Gastroesophageal sphincter (tissue), 4 donors: Measurements from ENCODE around the gene PDLIM5. TPM values are rescaled to one million over a fixed set of nuclear protein-coding genes. Genes with fewer than 3 reads are reported as not detected.

ENCODE experiments used
- ATAC-seq: fragments of 150-250 bp; one replicate; pipeline ENCODE4 v1.9.1; 2016; ENCODE audit warnings: mild to moderate bottlenecking, moderate library complexity
- H3K27ac ChIP-seq, 4 donors: fragments of 200-600 bp; sonication (generic) in 3 of 4; 1 replicate in 3 of 4; 2 replicates in 1 of 4; pipeline ENCODE4 v1.5.1; 2016 to 2019
- H3K27me3 ChIP-seq: fragments of 200-600 bp; sonication (generic); one replicate; pipeline ENCODE4 v1.5.1; 2019
- H3K36me3 ChIP-seq, 2 donors: fragments of 200-600 bp; sonication (generic); one replicate each; pipeline ENCODE4 v1.5.1; 2019; ENCODE audit warnings: control low read depth in 1 of 2
- H3K4me1 ChIP-seq, 3 donors: fragments of 200-600 bp; sonication (generic); 1 replicate in 2 of 3; 2 replicates in 1 of 3; pipeline ENCODE4 v1.5.1; 2016 to 2019; ENCODE audit warnings: control low read depth in 2 of 3
- H3K4me3 ChIP-seq, 2 donors: fragments of 200-600 bp; sonication (generic); one replicate each; pipeline ENCODE4 v1.5.1; 2019; ENCODE audit warnings: mild to moderate bottlenecking in 1 of 2, moderate library complexity in 1 of 2
- H3K9me3 ChIP-seq, 3 donors: fragments of 200-600 bp; sonication (generic); one replicate each; pipeline ENCODE4 v1.5.1; 2017 to 2019; ENCODE audit warnings: control low read depth in 2 of 3
- EP300 ChIP-seq: sonication (generic); formaldehyde crosslinking; IDR thresholded peaks from one replicate; pipeline ENCODE4 v1.6.1; 2017; ENCODE audit warnings: antibody characterized with exemption, mild to moderate bottlenecking
- POLR2A ChIP-seq, 2 donors: fragments of 450-650 bp; IDR thresholded peaks; one replicate each; pipeline ENCODE4 v1.6.1; 2017; ENCODE audit warnings: antibody characterized with exemption in 2 of 2, mild to moderate bottlenecking in 2 of 2, moderate library complexity in 1 of 2
- POLR2AphosphoS5 ChIP-seq: sonication (generic); formaldehyde crosslinking; IDR thresholded peaks from one replicate; pipeline ENCODE4 v1.6.1; 2017; ENCODE audit warnings: antibody characterized with exemption
- WGBS, 2 donors: methylation state at CpG; one replicate each; pipeline ENCODE4 v1.1.5; 2018; ENCODE audit warnings: low coverage in 1 of 2; 5-methylcytosine and 5-hydroxymethylcytosine counted together
- total RNA-seq, 4 donors: library from RNA; depleted of rRNA; stranded (reverse); fragments of >200 nt; gene quantifications; one replicate each; pipeline ENCODE4 v1.1.0, GENCODE V29; 2016
- TF ChIP-seq, protein P1 (sequence below), 4 experiments: fragments of 200-600 bp in 2 of 4; fragments of 450-650 bp in 2 of 4; sonication (generic) in 1 of 4; IDR thresholded peaks; one replicate each; pipeline ENCODE4 v1.5.1; 2017 to 2019; ENCODE audit warnings: antibody characterized with exemption in 4 of 4, mild to moderate bottlenecking in 2 of 4, moderate library complexity in 2 of 4

Gene PDLIM5
- total RNA-seq, 4 donors from 2014 or later = 100 to 223 (median 175) TPM

- Histone ChIP-seq H3K27me3 (no peaks in the 10 kb centered on the region), H3K9me3 (no peaks in the 10 kb centered on the region), H3K4me1 (peaks cover 5 to 42% (median 25%) of the 10 kb centered on the region in 3 donors), H3K36me3 (no peaks in the 10 kb centered on the region), H3K27ac (no peak overlapping the region), H3K4me3 (no peak overlapping the region)
- TF ChIP-seq, protein P1, sequence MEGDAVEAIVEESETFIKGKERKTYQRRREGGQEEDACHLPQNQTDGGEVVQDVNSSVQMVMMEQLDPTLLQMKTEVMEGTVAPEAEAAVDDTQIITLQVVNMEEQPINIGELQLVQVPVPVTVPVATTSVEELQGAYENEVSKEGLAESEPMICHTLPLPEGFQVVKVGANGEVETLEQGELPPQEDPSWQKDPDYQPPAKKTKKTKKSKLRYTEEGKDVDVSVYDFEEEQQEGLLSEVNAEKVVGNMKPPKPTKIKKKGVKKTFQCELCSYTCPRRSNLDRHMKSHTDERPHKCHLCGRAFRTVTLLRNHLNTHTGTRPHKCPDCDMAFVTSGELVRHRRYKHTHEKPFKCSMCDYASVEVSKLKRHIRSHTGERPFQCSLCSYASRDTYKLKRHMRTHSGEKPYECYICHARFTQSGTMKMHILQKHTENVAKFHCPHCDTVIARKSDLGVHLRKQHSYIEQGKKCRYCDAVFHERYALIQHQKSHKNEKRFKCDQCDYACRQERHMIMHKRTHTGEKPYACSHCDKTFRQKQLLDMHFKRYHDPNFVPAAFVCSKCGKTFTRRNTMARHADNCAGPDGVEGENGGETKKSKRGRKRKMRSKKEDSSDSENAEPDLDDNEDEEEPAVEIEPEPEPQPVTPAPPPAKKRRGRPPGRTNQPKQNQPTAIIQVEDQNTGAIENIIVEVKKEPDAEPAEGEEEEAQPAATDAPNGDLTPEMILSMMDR (IDR thresholded peaks at IDR 0.05) = no peak
- TF ChIP-seq EP300 (no peak), POLR2AphosphoS5 (no peak), POLR2A (IDR thresholded peaks at IDR 0.05) (no peak)
- WGBS, 2 donors = 77 to 80% methylated on average over 1 of the region's 1 CpG
- no peak for ATAC-seq
Observed at GRCh38 chr4:94558392-94558904, 106.7 kb downstream of the PDLIM5 start.

DNA sequence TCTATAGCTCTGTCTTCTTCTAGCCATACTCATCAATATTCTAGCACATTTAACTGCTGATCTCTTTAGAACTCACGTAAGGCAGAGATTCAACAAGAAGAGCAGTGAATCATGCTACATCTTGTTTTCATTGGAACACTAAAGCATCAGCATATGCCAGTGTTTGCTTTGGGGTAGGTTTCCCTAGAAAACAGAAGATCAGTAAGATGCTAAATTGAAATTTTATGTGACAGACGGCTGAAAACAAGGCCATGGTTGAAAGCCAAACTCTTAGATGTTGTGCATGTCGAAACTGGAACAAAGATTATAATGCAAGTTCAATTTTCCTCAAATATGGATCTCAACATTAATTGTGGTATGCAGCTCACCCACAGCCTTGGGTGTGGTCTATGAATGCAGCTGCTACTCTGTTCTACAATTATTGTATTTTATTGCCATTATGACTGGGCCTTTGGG lies 107.6 kb downstream of the PDLIM5 start:
- Histone ChIP-seq H3K27ac (no peak overlapping the region), H3K36me3 (no peaks in the 10 kb centered on the region), H3K4me1 (peaks cover 5 to 50% (median 25%) of the 10 kb centered on the region in 3 donors), H3K4me3 (no peak overlapping the region), H3K9me3 (no peaks in the 10 kb centered on the region), H3K27me3 (no peaks in the 10 kb centered on the region)
- WGBS, 2 donors = 58 to 69% methylated on average over 3 of the region's 3 CpGs
- TF ChIP-seq POLR2AphosphoS5 = no peak
- no peak for TF ChIP-seq POLR2A (IDR thresholded peaks at IDR 0.05)
- TF ChIP-seq, protein P1 (IDR thresholded peaks at IDR 0.05) = no peak
- TF ChIP-seq EP300 = no peak
- no peak for ATAC-seq

DNA sequence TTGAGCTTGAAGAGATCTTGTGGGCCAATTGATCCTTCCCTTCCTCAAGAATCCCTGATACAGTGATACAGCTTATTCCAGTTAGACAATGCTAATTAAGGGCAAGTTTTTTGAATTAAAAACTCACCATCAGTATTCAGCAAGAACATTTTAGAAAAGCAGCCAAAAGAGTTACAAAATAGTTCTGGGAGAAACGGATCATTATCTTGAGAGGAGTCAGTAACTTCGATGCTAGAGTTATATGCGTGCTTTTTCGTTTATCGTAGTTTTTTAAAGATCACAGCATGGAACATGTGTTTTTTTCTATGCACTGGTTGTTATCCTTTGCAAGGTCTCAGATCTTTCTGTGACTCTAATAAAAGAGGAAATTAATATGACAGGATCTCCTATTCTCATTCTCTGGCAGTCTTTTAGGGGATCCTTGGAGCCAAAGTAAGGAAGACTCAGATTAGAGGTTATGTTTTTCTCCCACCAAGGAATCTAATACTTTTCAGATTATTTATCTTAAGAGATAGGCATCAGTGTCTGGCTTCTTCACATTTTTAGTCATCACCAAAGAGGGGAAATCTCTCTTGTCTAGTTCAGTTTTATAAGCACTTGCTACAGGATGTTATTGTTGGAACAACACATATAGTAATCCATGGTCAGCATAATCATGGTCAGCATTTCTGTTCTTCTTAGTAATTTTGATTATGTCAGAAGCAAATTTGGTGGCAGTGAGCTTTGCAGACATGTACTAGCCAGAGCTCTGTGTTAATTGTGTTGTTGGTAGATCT lies 109.7 kb downstream of the PDLIM5 start:
- Histone ChIP-seq H3K36me3 (no peaks in the 10 kb centered on the region), H3K27me3 (no peaks in the 10 kb centered on the region), H3K9me3 (no peaks in the 10 kb centered on the region), H3K27ac (peak overlapping the region in 3 of 4 donors; percentile 7 to 34 (median 30)), H3K4me3 (no peak overlapping the region), H3K4me1 (peaks cover 5 to 56% (median 25%) of the 10 kb centered on the region in 3 donors)
- no peak for TF ChIP-seq EP300
- ATAC-seq = peak; percentile 53
- 43 to 66% methylated on average over 5 of the region's 5 CpGs for WGBS, 2 donors

DNA sequence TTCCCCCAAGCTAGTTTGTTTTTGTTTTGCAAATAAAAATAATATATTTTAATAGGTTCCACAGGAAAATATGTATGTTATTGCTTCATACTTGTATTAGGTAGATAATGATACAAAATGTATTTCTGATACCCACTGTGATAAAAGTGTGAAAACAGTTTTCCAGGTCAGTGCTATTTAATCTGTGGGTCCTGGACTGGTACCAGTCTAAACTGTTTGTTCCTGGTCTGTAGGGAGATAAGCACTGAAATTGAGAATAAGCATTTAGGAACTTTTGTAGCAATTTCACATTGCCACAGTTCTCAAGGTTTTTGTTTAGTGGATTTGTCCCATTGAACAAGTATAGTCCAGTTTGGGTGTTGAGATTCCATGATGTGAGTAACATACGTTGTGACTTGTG lies 110.5 kb downstream of the PDLIM5 start:
- no peaks in the 10 kb centered on the region for H3K27me3 ChIP-seq
- H3K4me1 ChIP-seq = peaks cover 5 to 57% (median 25%) of the 10 kb centered on the region in 3 donors
- H3K9me3 ChIP-seq = no peaks in the 10 kb centered on the region
- H3K4me3 ChIP-seq = no peak overlapping the region
- TF ChIP-seq EP300 (no peak), POLR2A (IDR thresholded peaks at IDR 0.05) (no peak), POLR2AphosphoS5 (no peak)
- TF ChIP-seq, protein P1 (IDR thresholded peaks at IDR 0.05) = no peak
- no peaks in the 10 kb centered on the region for H3K36me3 ChIP-seq
- WGBS, 2 donors = 71 to 86% methylated on average over 1 of the region's 1 CpG
- no peak for ATAC-seq
- no peak overlapping the region for H3K27ac ChIP-seq

- H3K4me1 ChIP-seq = peaks cover 5 to 62% (median 23%) of the 10 kb centered on the region in 3 donors
- H3K27me3 ChIP-seq = no peaks in the 10 kb centered on the region
- no peak for TF ChIP-seq POLR2A (IDR thresholded peaks at IDR 0.05)
- TF ChIP-seq EP300 = no peak
- TF ChIP-seq POLR2AphosphoS5 = no peak
- TF ChIP-seq, protein P1 (IDR thresholded peaks at IDR 0.05) = no peak
- no peak overlapping the region for H3K4me3 ChIP-seq
- no peak for ATAC-seq
- H3K9me3 ChIP-seq = no peaks in the 10 kb centered on the region
- 73 to 83% methylated on average over 2 of the region's 2 CpGs for WGBS, 2 donors
- H3K27ac ChIP-seq = no peak overlapping the region
- no peaks in the 10 kb centered on the region for H3K36me3 ChIP-seq
Observed at GRCh38 chr4:94564252-94564651, 112.5 kb downstream of the PDLIM5 start.
